GM13977 (cell line): ENCODE data around the gene ILKAP.

ENCODE experiments used
- DNase-seq: peaks from one replicate; pipeline ENCODE4 v3.0.0; 2012; ENCODE audit warnings: low spot score
- CTCF ChIP-seq: IDR thresholded peaks from 2 replicates; pipeline ENCODE4 v1.5.1; 2012; ENCODE audit warnings: mild to moderate bottlenecking, control low read depth; ENCODE audit not compliant: insufficient read depth; ENCODE audit errors: extremely low read depth, missing control alignments
- in situ Hi-C: fragments of 300-500 bp; cut with MboI; formaldehyde crosslinking; loops from one replicate; pipeline ENCODE4 v1.12.0; 2022; ENCODE audit warnings: low sequenced_read_pairs, low pct_unique_long_range_greater_than_20kb, mixed read lengths, inconsistent platforms; ENCODE audit not compliant: unreplicated experiment

Gene ILKAP

GRCh38 chr2:238169048-238169707, 34.3 kb downstream of the ILKAP start:
- DNase-seq, result peak; percentile 23
- in situ Hi-C loops, result no loop called here
- TF ChIP-seq CTCF, result no peak

GRCh38 chr2:238168196-238169047, 35.1 kb downstream of the ILKAP start:
- TF ChIP-seq CTCF, result no peak
- DNase-seq, result peak; percentile 22
- in situ Hi-C loops, result no loop called here

- TF ChIP-seq CTCF, result no peak
- in situ Hi-C loops, result no loop called here
- DNase-seq, result no peak
These were observed 35.7 kb downstream of the ILKAP start for GRCh38 chr2:238167761-238168160.

GRCh38 chr2:238167344-238167715, 36.2 kb downstream of the ILKAP start:
- no peak for DNase-seq
- no peak for TF ChIP-seq CTCF
- in situ Hi-C loops, result no loop called here

- no peak for DNase-seq
- in situ Hi-C loops, result no loop called here
- TF ChIP-seq CTCF, result no peak
These were observed 36.8 kb downstream of the ILKAP start for GRCh38 chr2:238166391-238167343.

- no peak for TF ChIP-seq CTCF
- no peak for DNase-seq
- in situ Hi-C loops, result no loop called here
These were observed 38.1 kb downstream of the ILKAP start for GRCh38 chr2:238165288-238165921.
